ENCODE data around the gene C1orf116.

The C1orf116 gene

GRCh38 chr1:206998816-206999215, 33.7 kb downstream of the C1orf116 start:
- intact Hi-C loops (cut with micrococcal nuclease) = no loop called here
- Mint-ChIP-seq H3K4me3 (no peak overlapping the region), H3K4me1 (ENCODE audit: low read depth) (no peaks in the 10 kb centered on the region), H3K36me3 (ENCODE audit: low read depth) (no peaks in the 10 kb centered on the region), H3K27me3 (peaks cover 4% of the 10 kb centered on the region), H3K9me3 (no peaks in the 10 kb centered on the region), H3K27ac (no peak overlapping the region)

DNA sequence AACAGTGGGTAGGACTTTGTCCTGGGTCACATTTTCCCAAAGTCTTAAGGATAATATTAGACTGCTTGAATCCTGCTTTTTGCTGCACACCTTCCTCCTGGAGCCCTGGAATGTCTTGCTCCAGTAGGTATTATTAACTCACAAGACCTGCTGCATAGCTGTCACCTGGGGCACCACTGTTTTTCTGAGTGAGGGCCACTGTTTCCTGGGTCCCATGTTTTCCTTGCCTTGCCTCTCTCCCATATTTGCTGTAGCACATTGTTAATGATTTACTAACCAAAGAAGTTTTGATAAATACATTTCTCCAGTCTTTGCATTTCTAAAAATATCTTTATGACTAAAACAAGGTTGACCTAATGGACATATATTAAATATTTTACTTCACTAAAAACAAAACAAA, 39.8 kb downstream of the C1orf116 start:
- Mint-ChIP-seq H3K4me3 (no peak overlapping the region), H3K27me3 (peaks cover 14% of the 10 kb centered on the region), H3K9me3 (no peaks in the 10 kb centered on the region), H3K27ac (no peak overlapping the region), H3K36me3 (ENCODE audit: low read depth) (no peaks in the 10 kb centered on the region), H3K4me1 (ENCODE audit: low read depth) (peaks cover 5% of the 10 kb centered on the region)
- intact Hi-C loops (cut with micrococcal nuclease) = no loop called here

DNA sequence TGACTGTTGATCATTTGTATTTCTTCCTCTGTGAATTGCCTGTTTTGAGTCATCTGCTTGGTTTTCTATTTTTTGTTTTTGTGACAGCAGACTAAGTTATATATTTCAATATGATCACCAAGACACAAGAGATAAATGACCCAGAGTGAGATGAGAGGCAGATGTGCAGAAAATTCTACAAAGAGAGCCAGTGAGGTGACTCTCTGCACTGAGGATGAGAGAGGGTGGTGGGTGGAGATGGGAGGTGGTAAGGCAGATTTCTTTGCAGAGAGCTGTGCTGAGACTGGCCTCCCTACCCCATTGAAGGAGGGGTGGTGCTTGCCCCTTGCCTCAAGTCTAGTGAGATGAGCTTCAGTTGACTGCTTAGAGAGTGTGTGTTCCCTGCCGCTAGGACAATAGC, 44.7 kb downstream of the C1orf116 start:
- peaks cover 5% of the 10 kb centered on the region for H3K4me1 Mint-ChIP-seq (ENCODE audit: low read depth)
- H3K27ac Mint-ChIP-seq = no peak overlapping the region
- intact Hi-C loops (cut with micrococcal nuclease) = no loop called here
- H3K9me3 Mint-ChIP-seq = no peaks in the 10 kb centered on the region
- H3K4me3 Mint-ChIP-seq = no peak overlapping the region
- H3K27me3 Mint-ChIP-seq = peaks cover 20% of the 10 kb centered on the region
- H3K36me3 Mint-ChIP-seq (ENCODE audit: low read depth) = no peaks in the 10 kb centered on the region

- Mint-ChIP-seq H3K9me3 (no peaks in the 10 kb centered on the region), H3K4me1 (ENCODE audit: low read depth) (peaks cover 5% of the 10 kb centered on the region), H3K27ac (no peak overlapping the region), H3K27me3 (peaks cover 21% of the 10 kb centered on the region), H3K4me3 (no peak overlapping the region), H3K36me3 (ENCODE audit: low read depth) (no peaks in the 10 kb centered on the region)
- intact Hi-C loops (cut with micrococcal nuclease) = no loop called here
Observed at GRCh38 chr1:206986885-206987284, 45.7 kb downstream of the C1orf116 start.

GRCh38 chr1:206986402-206986801, 46.2 kb downstream of the C1orf116 start:
- Mint-ChIP-seq H3K4me1 (ENCODE audit: low read depth) (peaks cover 5% of the 10 kb centered on the region), H3K27ac (no peak overlapping the region)

GRCh38 chr1:206985162-206985749, 47.3 kb downstream of the C1orf116 start:
- Mint-ChIP-seq H3K36me3 (ENCODE audit: low read depth) (no peaks in the 10 kb centered on the region), H3K9me3 (no peaks in the 10 kb centered on the region), H3K4me1 (ENCODE audit: low read depth) (peaks cover 5% of the 10 kb centered on the region), H3K4me3 (no peak overlapping the region), H3K27ac (no peak overlapping the region), H3K27me3 (peaks cover 24% of the 10 kb centered on the region)
- intact Hi-C loops (cut with micrococcal nuclease) = no loop called here

More at GRCh38 chr1:206986402-206986801, 46.2 kb downstream of the C1orf116 start:
- Mint-ChIP-seq H3K9me3 (no peaks in the 10 kb centered on the region), H3K4me3 (no peak overlapping the region), H3K27me3 (peaks cover 21% of the 10 kb centered on the region), H3K36me3 (ENCODE audit: low read depth) (no peaks in the 10 kb centered on the region)
- intact Hi-C loops (cut with micrococcal nuclease) = no loop called here

DNA sequence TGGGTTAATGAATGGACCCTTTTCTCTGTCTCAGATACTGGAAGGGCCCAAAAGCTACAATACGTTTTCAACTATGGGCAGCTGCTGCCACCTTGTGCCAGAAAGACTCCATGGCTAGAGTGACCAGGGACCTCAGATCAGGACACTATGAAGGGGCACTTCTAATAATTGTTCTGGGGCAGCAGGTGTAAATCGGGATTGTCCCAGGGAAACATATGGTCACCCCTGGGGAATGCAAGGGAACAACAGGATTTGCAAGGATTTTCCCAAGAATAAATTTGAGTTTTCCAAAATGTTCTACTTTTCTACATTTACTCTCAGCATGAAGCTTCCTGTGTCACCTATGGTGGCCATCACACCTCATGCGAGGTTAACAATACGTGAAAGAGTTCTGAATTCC, 50.3 kb downstream of the C1orf116 start:
- Mint-ChIP-seq H3K4me3 (no peak overlapping the region), H3K27ac (no peak overlapping the region), H3K4me1 (ENCODE audit: low read depth) (no peaks in the 10 kb centered on the region), H3K36me3 (ENCODE audit: low read depth) (no peaks in the 10 kb centered on the region), H3K27me3 (peaks cover 27% of the 10 kb centered on the region), H3K9me3 (no peaks in the 10 kb centered on the region)
- intact Hi-C loops (cut with micrococcal nuclease) = loop anchor here (1.0 to 5.0 kb wide), 5 partner anchors 45 to 255 kb away; partner anchors contain the start of gene IL20

GRCh38 chr1:206979379-206980043, 53.0 kb downstream of the C1orf116 start:
- H3K36me3 Mint-ChIP-seq (ENCODE audit: low read depth) = no peaks in the 10 kb centered on the region
- H3K9me3 Mint-ChIP-seq = no peaks in the 10 kb centered on the region
- H3K4me3 Mint-ChIP-seq = no peak overlapping the region
- no peaks in the 10 kb centered on the region for H3K4me1 Mint-ChIP-seq (ENCODE audit: low read depth)
- no peak overlapping the region for H3K27ac Mint-ChIP-seq
- intact Hi-C loops (cut with micrococcal nuclease) = loop anchor here (5.0 kb wide), 2 partner anchors 42 to 252 kb away; no protein-coding TSS in a partner anchor
- H3K27me3 Mint-ChIP-seq = peaks cover 31% of the 10 kb centered on the region

DNA sequence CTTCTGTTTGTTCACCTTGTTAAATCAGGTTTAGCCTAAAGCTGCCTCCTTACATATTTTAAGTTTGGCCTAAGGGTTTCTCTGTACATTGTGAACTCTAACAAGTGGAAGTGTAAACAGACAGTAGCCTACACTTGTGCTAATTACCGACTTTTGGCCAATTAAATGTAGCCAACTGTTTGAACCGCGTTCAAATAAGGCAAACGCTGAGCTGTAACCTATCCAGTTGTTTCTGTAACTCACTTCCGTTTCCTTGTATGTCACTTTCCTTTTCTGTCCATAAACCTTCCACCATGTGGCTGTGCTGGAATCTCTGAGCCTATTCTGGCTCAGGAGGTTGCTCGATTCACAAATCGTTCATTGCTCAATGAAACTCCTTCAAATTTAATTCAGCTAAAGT, 54.3 kb downstream of the C1orf116 start:
- Mint-ChIP-seq H3K27ac (no peak overlapping the region), H3K4me1 (ENCODE audit: low read depth) (no peaks in the 10 kb centered on the region), H3K27me3 (peaks cover 32% of the 10 kb centered on the region), H3K4me3 (no peak overlapping the region), H3K36me3 (ENCODE audit: low read depth) (no peaks in the 10 kb centered on the region), H3K9me3 (no peaks in the 10 kb centered on the region)
- intact Hi-C loops (cut with micrococcal nuclease) = no loop called here

- H3K27ac Mint-ChIP-seq = no peak overlapping the region
- intact Hi-C loops (cut with micrococcal nuclease) = no loop called here
- H3K4me1 Mint-ChIP-seq (ENCODE audit: low read depth) = peaks cover 13% of the 10 kb centered on the region
- H3K9me3 Mint-ChIP-seq = no peaks in the 10 kb centered on the region
- no peak overlapping the region for H3K4me3 Mint-ChIP-seq
- H3K27me3 Mint-ChIP-seq = peaks cover 38% of the 10 kb centered on the region
- H3K36me3 Mint-ChIP-seq (ENCODE audit: low read depth) = no peaks in the 10 kb centered on the region
Observed at GRCh38 chr1:206975306-206975705, 57.2 kb downstream of the C1orf116 start.

DNA sequence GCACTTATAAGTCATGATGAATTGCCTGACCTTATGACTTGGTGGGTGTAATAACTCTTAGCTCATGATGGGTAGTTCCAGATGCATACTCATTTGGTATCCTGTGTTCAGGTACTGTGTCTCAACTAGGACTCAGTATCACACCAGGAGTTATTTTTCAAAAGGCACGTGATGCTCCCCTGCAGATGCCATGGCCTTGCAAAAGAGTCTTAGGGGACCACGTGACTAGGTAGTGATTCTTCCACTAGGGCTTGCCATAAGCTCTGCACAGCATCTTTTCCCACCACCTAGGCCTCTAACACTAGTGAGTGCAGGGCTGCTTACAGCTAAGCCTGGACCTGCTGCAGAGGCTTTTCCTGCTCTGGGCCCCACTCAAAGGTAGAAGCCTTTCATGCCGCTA, 58.4 kb downstream of the C1orf116 start:
- peaks cover 24% of the 10 kb centered on the region for H3K4me1 Mint-ChIP-seq (ENCODE audit: low read depth)
- no peaks in the 10 kb centered on the region for H3K36me3 Mint-ChIP-seq (ENCODE audit: low read depth)
- H3K27me3 Mint-ChIP-seq = peaks cover 47% of the 10 kb centered on the region
- no peaks in the 10 kb centered on the region for H3K9me3 Mint-ChIP-seq
- H3K4me3 Mint-ChIP-seq = no peak overlapping the region
- intact Hi-C loops (cut with micrococcal nuclease) = no loop called here
- no peak overlapping the region for H3K27ac Mint-ChIP-seq

GRCh38 chr1:206972728-206973127, 59.8 kb downstream of the C1orf116 start:
- H3K27me3 Mint-ChIP-seq = peaks cover 48% of the 10 kb centered on the region
- H3K36me3 Mint-ChIP-seq (ENCODE audit: low read depth) = no peaks in the 10 kb centered on the region
- H3K4me3 Mint-ChIP-seq = no peak overlapping the region
- intact Hi-C loops (cut with micrococcal nuclease) = no loop called here
- no peak overlapping the region for H3K27ac Mint-ChIP-seq
- peaks cover 38% of the 10 kb centered on the region for H3K4me1 Mint-ChIP-seq (ENCODE audit: low read depth)
- no peaks in the 10 kb centered on the region for H3K9me3 Mint-ChIP-seq

DNA sequence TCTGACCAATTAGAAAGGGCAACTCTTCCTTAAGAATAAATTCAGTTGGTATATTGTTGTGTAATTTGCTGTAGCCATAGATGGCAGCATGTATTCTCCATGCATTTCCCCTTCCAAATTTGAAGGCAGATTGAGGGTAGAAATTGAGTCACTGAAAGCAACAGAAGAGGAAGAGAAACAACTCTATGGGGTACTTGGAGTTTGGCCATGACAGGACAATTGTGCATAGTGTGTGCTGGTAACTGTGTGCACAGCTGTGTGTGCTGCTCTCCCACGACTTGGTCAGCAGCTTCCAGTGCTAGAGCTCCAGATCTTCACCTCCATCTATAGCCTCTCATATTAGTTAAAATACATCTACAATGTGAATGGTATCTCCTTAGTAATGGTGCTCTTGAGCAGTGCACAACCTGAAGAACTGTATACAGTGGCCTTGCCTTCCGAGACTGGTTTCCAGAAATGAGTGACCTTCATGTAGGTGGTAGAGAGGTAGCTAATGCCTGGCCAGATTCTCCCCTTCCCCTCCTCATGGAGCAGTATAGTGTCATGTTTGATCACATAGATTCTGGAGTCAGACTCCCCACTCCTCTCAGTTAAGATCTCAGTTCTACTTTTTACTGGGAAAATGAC, 61.4 kb downstream of the C1orf116 start:
- Mint-ChIP-seq H3K4me3 (no peak overlapping the region), H3K36me3 (ENCODE audit: low read depth) (no peaks in the 10 kb centered on the region), H3K9me3 (no peaks in the 10 kb centered on the region), H3K4me1 (ENCODE audit: low read depth) (peaks cover 49% of the 10 kb centered on the region), H3K27me3 (peaks cover 37% of the 10 kb centered on the region), H3K27ac (no peak overlapping the region)
- intact Hi-C loops (cut with micrococcal nuclease) = no loop called here

- Mint-ChIP-seq H3K27ac (peak within 1 kb of the TSS; percentile 75), H3K9me3 (no peaks in the 10 kb centered on the region), H3K27me3 (peaks cover 41% of the 10 kb centered on the region), H3K36me3 (ENCODE audit: low read depth) (no peaks in the 10 kb centered on the region), H3K4me1 (ENCODE audit: low read depth) (peaks cover 49% of the 10 kb centered on the region), H3K4me3 (no peak within 1 kb of the TSS)
- intact Hi-C loops (cut with micrococcal nuclease) = no loop called here
Observed at GRCh38 chr1:206970446-206970845, 62.1 kb downstream of the C1orf116 start, which contains the start of gene FCAMR. TSS of gene FCAMR (minus strand) at chr1:206970460. CDS start at chr1:206970125, 335 bp downstream.

All from dendritic cell treated with granulocyte-macrophage colony-stimulating factor and Interleukin-4, amounts not matched to agents 40 ng/mL and 50 ng/mL, for 4 days (primary cell).